PC-9 (cell line): ENCODE measurements around the gene GPR153. TPM values are rescaled to one million over a fixed set of nuclear protein-coding genes. Genes with fewer than 3 reads are reported as not detected.

Experiments
- BruUV-seq: library from RNA; stranded (reverse); fragments of 400-500 nt; replicated peaks from 2 replicates; lab custom pipeline; 2021; lab: Mats Ljungman, UMichigan
- CTCF ChIA-PET: fragments of 300-600 bp; sonication (Branson Sonifier 250); formaldehyde crosslinking; loops from one replicate; lab custom pipeline; 2022; ENCODE audit warnings: antibody characterized with exemption; lab: Charles Lee
- POLR2A ChIA-PET: fragments of 300-600 bp; sonication (Branson Sonifier 250); formaldehyde crosslinking; loops from one replicate; lab custom pipeline; 2022; ENCODE audit warnings: antibody characterized with exemption; ENCODE audit not compliant: unreplicated experiment; lab: Charles Lee
- DNase-seq, 2 experiments: peaks; one replicate each; pipeline versions ENCODE4 v3.0.0 to v3.0.0-alpha.2; 2015 to 2022; ENCODE audit warnings: mixed read lengths in 1 of 2
- H2AFZ ChIP-seq: fragments of 200-600 bp; sonication (generic); 2 replicates; pipeline ENCODE4 v1.8.1; 2017; ENCODE audit warnings: antibody characterized with exemption
- H3F3A ChIP-seq: fragments of 200-600 bp; sonication (generic); 2 replicates; pipeline ENCODE4 v1.8.1; 2017; ENCODE audit warnings: antibody characterized with exemption, mild to moderate bottlenecking, low read depth; ENCODE audit not compliant: insufficient read depth
- H3K27ac ChIP-seq: fragments of 200-600 bp; sonication (generic); 2 replicates; pipeline ENCODE4 v1.6.1; 2016; ENCODE audit warnings: mixed run types
- H3K27me3 ChIP-seq: fragments of 200-600 bp; sonication (generic); 2 replicates; pipeline ENCODE4 v1.6.1; 2016; ENCODE audit warnings: low read depth, mixed run types; ENCODE audit not compliant: insufficient read depth
- H3K36me3 ChIP-seq: fragments of 200-600 bp; sonication (generic); 2 replicates; pipeline ENCODE4 v1.6.1; 2016; ENCODE audit warnings: low read depth, mixed run types
- H3K4me1 ChIP-seq: fragments of 200-600 bp; sonication (generic); replicated peaks from 2 replicates; pipeline ENCODE4 v1.6.1; 2016; ENCODE audit warnings: mixed run types; ENCODE audit not compliant: insufficient read depth
- H3K4me2 ChIP-seq: fragments of 200-600 bp; sonication (generic); 2 replicates; pipeline ENCODE4 v1.6.1; 2017; ENCODE audit warnings: mixed run types
- H3K4me3 ChIP-seq: fragments of 200-600 bp; sonication (generic); 2 replicates; pipeline ENCODE4 v1.6.1; 2016; ENCODE audit warnings: mixed run types
- H3K79me2 ChIP-seq: fragments of 200-600 bp; sonication (generic); 2 replicates; pipeline ENCODE4 v1.6.1; 2017; ENCODE audit warnings: low read depth, mixed run types
- H3K9me2 ChIP-seq: fragments of 200-600 bp; sonication (generic); 2 replicates; pipeline ENCODE4 v1.8.1; 2017; ENCODE audit warnings: mild to moderate bottlenecking; ENCODE audit not compliant: insufficient read depth
- H3K9me3 ChIP-seq: fragments of 200-600 bp; sonication (generic); 2 replicates; pipeline ENCODE4 v1.8.1; 2016; ENCODE audit warnings: low read depth; ENCODE audit not compliant: insufficient read depth
- H4K20me1 ChIP-seq: fragments of 200-600 bp; sonication (generic); 2 replicates; pipeline ENCODE4 v1.8.1; 2017; ENCODE audit not compliant: insufficient read depth
- CTCF ChIP-seq: fragments of 200-600 bp; sonication (generic); conservative IDR thresholded peaks from 2 replicates; pipeline ENCODE4 v1.6.1; 2017; ENCODE audit warnings: mixed run types, antibody characterized with exemption, mild to moderate bottlenecking, moderate library complexity
- EZH2 ChIP-seq: fragments of 200-600 bp; sonication (generic); IDR thresholded peaks from 2 replicates; pipeline ENCODE4 v1.8.0; 2017; ENCODE audit warnings: antibody characterized with exemption, low read depth
- intact Hi-C: fragments of 100-400 bp; cut with micrococcal nuclease; formaldehyde crosslinking; loops from one replicate; pipeline ENCODE4 v1.10.0; 2022; ENCODE audit not compliant: unreplicated experiment
- total RNA-seq: library from RNA; stranded (reverse); gene quantifications from 2 replicates; pipeline ENCODE4 v1.2.3, GENCODE V29; 2021

GPR153 gene
- total RNA-seq, 1 experiment from 2014 or later: 8.0 TPM

- Histone ChIP-seq H3K4me1 (0 out of 2 replicates have a peak, but pooled peaks cover 6% of the 10 kb centered on the region), H3K79me2 (peaks cover 15% of the 10 kb centered on the region), H3K9me2 (no peaks in the 10 kb centered on the region), H2AFZ (no peak overlapping the region), H3K27ac (no peak overlapping the region), H3K36me3 (no peaks in the 10 kb centered on the region), H3K4me2 (peak overlapping the region; percentile 84), H3K9me3 (no peaks in the 10 kb centered on the region), H3K27me3 (no peaks in the 10 kb centered on the region), H3F3A (no peaks in the 10 kb centered on the region), H3K4me3 (peak overlapping the region; percentile 94), H4K20me1 (no peaks in the 10 kb centered on the region)
- BruUV-seq: no TSS peak
- CTCF ChIA-PET: interaction anchor here (1.1 kb wide), 1 partner anchor 17 kb away, joined by 11 read pairs; no protein-coding TSS in a partner anchor
- intact Hi-C loops: no loop called here
- no peak for TF ChIP-seq CTCF
- TF ChIP-seq EZH2: no peak
- POLR2A ChIA-PET: interaction anchor here (0.6 kb wide), 1 partner anchor 49 kb away, joined by 3 read pairs; no protein-coding TSS in a partner anchor
- no peak for DNase-seq
Observed at GRCh38 chr1:6207075-6207885, 53.6 kb downstream of the GPR153 start.

GRCh38 chr1:6206520-6206855 is 54.4 kb downstream of the GPR153 start:
- Histone ChIP-seq H3K27me3 (no peaks in the 10 kb centered on the region), H3K4me2 (peak overlapping the region; percentile 84), H3K36me3 (no peaks in the 10 kb centered on the region), H3K4me1 (0 out of 2 replicates have a peak, but pooled peaks cover 6% of the 10 kb centered on the region), H3K9me2 (no peaks in the 10 kb centered on the region), H2AFZ (no peak overlapping the region), H3F3A (no peaks in the 10 kb centered on the region), H3K27ac (peak overlapping the region; percentile 77), H3K9me3 (no peaks in the 10 kb centered on the region), H3K79me2 (peaks cover 15% of the 10 kb centered on the region), H3K4me3 (peak overlapping the region; percentile 94), H4K20me1 (no peaks in the 10 kb centered on the region)
- intact Hi-C loops: loop anchor here (1.0 kb wide), 1 partner anchor 14 kb away; no protein-coding TSS in a partner anchor
- TF ChIP-seq EZH2 (no peak), CTCF (no peak)
- POLR2A ChIA-PET: interaction anchor here (0.5 to 0.6 kb wide), 4 partner anchors 148 to 214 kb away, joined by 3 to 8 read pairs (median 4); no protein-coding TSS in a partner anchor
- BruUV-seq: TSS peak; percentile 60
- CTCF ChIA-PET: interaction anchor here (0.6 to 1.1 kb wide), 3 partner anchors 18 to 38 kb away, joined by 3 to 11 read pairs (median 4); no protein-coding TSS in a partner anchor
- no peak for DNase-seq

GRCh38 chr1:6205849-6206519 is 54.9 kb downstream of the GPR153 start, which contains the start of gene RNF207:
Gene RNF207 (plus strand): TSS chr1:6206119. CDS start chr1:6206536, 417 bp downstream.
- H2AFZ ChIP-seq: peak within 1 kb of the TSS; percentile 79
- peak within 1 kb of the TSS; percentile 94 for H3K4me3 ChIP-seq
- TF ChIP-seq EZH2: no peak
- no peak for TF ChIP-seq CTCF
- peaks cover 15% of the 10 kb centered on the region for H3K79me2 ChIP-seq
- H3F3A ChIP-seq: no peaks in the 10 kb centered on the region
- intact Hi-C loops: loop anchor here (1.0 kb wide), 4 partner anchors 14 to 98 kb away; partner anchors contain the start of gene ICMT
- no TSS peak for BruUV-seq
- CTCF ChIA-PET: interaction anchor here (0.6 to 1.1 kb wide), 3 partner anchors 18 to 39 kb away, joined by 3 to 11 read pairs (median 4); no protein-coding TSS in a partner anchor
- POLR2A ChIA-PET: interaction anchor here (0.5 to 0.6 kb wide), 5 partner anchors 147 to 217 kb away, joined by 3 to 8 read pairs (median 4); no protein-coding TSS in a partner anchor
- H3K9me3 ChIP-seq: no peaks in the 10 kb centered on the region
- H4K20me1 ChIP-seq: no peaks in the 10 kb centered on the region
- H3K4me1 ChIP-seq: 0 out of 2 replicates have a peak, but pooled peaks cover 6% of the 10 kb centered on the region
- H3K36me3 ChIP-seq: no peaks in the 10 kb centered on the region
- H3K27ac ChIP-seq: peak within 1 kb of the TSS; percentile 77
- no peaks in the 10 kb centered on the region for H3K27me3 ChIP-seq
- DNase-seq: peak; percentile 73 to 86
- H3K9me2 ChIP-seq: no peaks in the 10 kb centered on the region
- H3K4me2 ChIP-seq: peak within 1 kb of the TSS; percentile 84
